ENCODE measurements around the gene SCN2B.

DNA sequence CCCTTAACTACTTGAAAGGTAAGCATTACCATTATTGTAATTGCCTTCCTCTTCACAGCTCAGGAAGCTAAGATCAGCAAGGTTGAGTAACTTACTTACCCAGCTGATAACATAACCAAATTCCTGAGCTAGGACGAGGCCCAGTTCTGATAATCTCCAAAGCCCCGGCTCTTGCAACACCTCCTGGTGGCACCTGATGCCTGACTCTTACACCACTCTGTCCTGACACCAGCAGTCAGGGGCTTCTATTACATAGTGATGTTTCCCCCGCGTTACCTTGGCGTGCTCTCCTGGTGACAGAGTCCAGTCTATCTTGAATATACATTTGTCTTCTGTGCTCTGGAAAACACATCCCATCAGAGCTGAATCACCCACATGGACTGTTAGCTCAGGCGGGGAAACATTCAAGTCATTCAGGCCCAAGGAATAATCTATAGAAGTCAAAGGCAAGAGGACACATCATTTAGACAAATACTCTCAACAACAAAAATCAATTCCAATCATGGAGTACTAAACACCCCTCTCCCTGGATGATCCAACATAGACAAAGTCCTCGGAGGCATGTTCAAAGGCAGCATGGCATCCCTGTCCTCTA lies 35.8 kb upstream of the SCN2B start:
- TF ChIP-seq, protein P1, sequence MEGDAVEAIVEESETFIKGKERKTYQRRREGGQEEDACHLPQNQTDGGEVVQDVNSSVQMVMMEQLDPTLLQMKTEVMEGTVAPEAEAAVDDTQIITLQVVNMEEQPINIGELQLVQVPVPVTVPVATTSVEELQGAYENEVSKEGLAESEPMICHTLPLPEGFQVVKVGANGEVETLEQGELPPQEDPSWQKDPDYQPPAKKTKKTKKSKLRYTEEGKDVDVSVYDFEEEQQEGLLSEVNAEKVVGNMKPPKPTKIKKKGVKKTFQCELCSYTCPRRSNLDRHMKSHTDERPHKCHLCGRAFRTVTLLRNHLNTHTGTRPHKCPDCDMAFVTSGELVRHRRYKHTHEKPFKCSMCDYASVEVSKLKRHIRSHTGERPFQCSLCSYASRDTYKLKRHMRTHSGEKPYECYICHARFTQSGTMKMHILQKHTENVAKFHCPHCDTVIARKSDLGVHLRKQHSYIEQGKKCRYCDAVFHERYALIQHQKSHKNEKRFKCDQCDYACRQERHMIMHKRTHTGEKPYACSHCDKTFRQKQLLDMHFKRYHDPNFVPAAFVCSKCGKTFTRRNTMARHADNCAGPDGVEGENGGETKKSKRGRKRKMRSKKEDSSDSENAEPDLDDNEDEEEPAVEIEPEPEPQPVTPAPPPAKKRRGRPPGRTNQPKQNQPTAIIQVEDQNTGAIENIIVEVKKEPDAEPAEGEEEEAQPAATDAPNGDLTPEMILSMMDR (conservative IDR thresholded peaks at IDR 0.05; ENCODE audit: low read length), result no peak
- no peak for TF ChIP-seq EZH2phosphoT487 (IDR thresholded peaks at IDR 0.05; ENCODE audit: borderline replicate concordance, low read depth, low read length)
